MM.1S (cell line): Measurements from ENCODE around the gene SLC7A1.

ENCODE experiments used
- DNase-seq: peaks from one replicate; pipeline ENCODE4 v3.0.0-alpha.2; 2015
- H2AFZ ChIP-seq: fragments of 300-600 bp; sonication (generic); 2 replicates; pipeline ENCODE4 v1.6.0; 2016; ENCODE audit warnings: antibody characterized with exemption, low read length
- H3F3A ChIP-seq: fragments of 300-600 bp; sonication (generic); 2 replicates; pipeline ENCODE4 v1.6.1; 2016; ENCODE audit warnings: mild to moderate bottlenecking, antibody characterized with exemption, low read length, moderate library complexity, mixed read lengths; ENCODE audit not compliant: insufficient read depth
- H3K27ac ChIP-seq: fragments of 300-600 bp; sonication (generic); 2 replicates; pipeline ENCODE4 v1.5.1; 2016; ENCODE audit warnings: mild to moderate bottlenecking, low read length
- H3K27me3 ChIP-seq: fragments of 300-600 bp; sonication (generic); replicated peaks from 2 replicates; pipeline ENCODE4 v1.6.0; 2016; ENCODE audit warnings: low read length; ENCODE audit not compliant: insufficient read depth
- H3K36me3 ChIP-seq: fragments of 300-600 bp; sonication (generic); replicated peaks from 2 replicates; pipeline ENCODE4 v1.6.1; 2016; ENCODE audit warnings: mild to moderate bottlenecking, low read length, mixed read lengths; ENCODE audit not compliant: insufficient read depth
- H3K4me1 ChIP-seq: fragments of 300-600 bp; sonication (generic); 2 replicates; pipeline ENCODE4 v1.6.1; 2016; ENCODE audit warnings: low read length, mixed read lengths
- H3K4me2 ChIP-seq: fragments of 300-600 bp; sonication (generic); 2 replicates; pipeline ENCODE4 v1.6.0; 2016; ENCODE audit warnings: low read depth, low read length
- H3K4me3 ChIP-seq: fragments of 300-600 bp; sonication (generic); 2 replicates; pipeline ENCODE4 v1.5.1; 2016; ENCODE audit warnings: low read length, mixed read lengths
- H3K79me2 ChIP-seq: fragments of 300-600 bp; sonication (generic); 2 replicates; pipeline ENCODE4 v1.6.1; 2016; ENCODE audit warnings: mixed run types, low read length, mixed read lengths
- H3K9ac ChIP-seq: fragments of 300-600 bp; sonication (generic); 2 replicates; pipeline ENCODE4 v1.6.1; 2016; ENCODE audit warnings: low read length, mixed read lengths
- H3K9me2 ChIP-seq: fragments of 300-600 bp; sonication (generic); replicated peaks from 2 replicates; pipeline ENCODE4 v1.6.1; 2016; ENCODE audit warnings: mild to moderate bottlenecking, low read length, mixed read lengths; ENCODE audit not compliant: insufficient read depth
- H3K9me3 ChIP-seq: fragments of 300-600 bp; sonication (generic); replicated peaks from 2 replicates; pipeline ENCODE4 v1.6.1; 2016; ENCODE audit warnings: mild to moderate bottlenecking, low read length, mixed read lengths; ENCODE audit not compliant: insufficient read depth
- H4K20me1 ChIP-seq: fragments of 300-600 bp; sonication (generic); 2 replicates; pipeline ENCODE4 v1.6.1; 2016; ENCODE audit warnings: mild to moderate bottlenecking, low read length, moderate library complexity, mixed read lengths; ENCODE audit not compliant: insufficient read depth
- EZH2 ChIP-seq: fragments of 300-600 bp; sonication (generic); optimal IDR thresholded peaks from 2 replicates; pipeline ENCODE3; 2017; ENCODE audit warnings: low read depth, mild to moderate bottlenecking, antibody characterized with exemption, low read length, mixed read lengths
- EZH2phosphoT487 ChIP-seq: fragments of 300-600 bp; sonication (generic); IDR thresholded peaks from 2 replicates; pipeline ENCODE4 v1.6.1; 2018; ENCODE audit warnings: antibody characterized with exemption, low read length
- TF ChIP-seq, protein P1 (sequence below): fragments of 300-600 bp; sonication (generic); IDR thresholded peaks from 2 replicates; pipeline ENCODE4 v1.5.1; 2016; ENCODE audit warnings: antibody characterized with exemption, low read length, mixed read lengths

Gene SLC7A1

DNA sequence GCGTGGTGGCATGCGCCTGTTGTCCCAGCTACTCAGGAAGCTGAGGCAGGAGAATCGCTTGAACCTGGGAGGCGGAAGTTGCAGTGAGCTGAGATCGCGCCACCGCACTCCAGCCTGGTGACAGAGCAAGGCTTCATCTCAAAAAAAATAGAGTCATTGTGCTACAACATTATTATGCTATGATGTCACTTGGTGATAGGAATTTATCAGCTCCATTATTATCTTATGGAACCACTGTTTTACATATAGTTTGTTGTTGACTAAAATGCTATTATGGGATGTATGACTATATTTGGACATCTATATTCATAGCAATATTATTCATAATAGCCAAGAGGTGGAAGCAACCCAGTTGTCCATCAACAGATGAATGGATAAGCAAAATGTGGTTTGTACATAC, 26.4 kb upstream of the SLC7A1 start:
- Histone ChIP-seq H2AFZ (no peak overlapping the region), H3K27me3 (no peaks in the 10 kb centered on the region), H3K4me2 (no peak overlapping the region), H3K4me1 (no peaks in the 10 kb centered on the region), H3F3A (no peaks in the 10 kb centered on the region), H3K36me3 (no peaks in the 10 kb centered on the region), H3K27ac (no peak overlapping the region), H3K4me3 (no peak overlapping the region), H4K20me1 (no peaks in the 10 kb centered on the region), H3K9ac (no peak overlapping the region), H3K9me3 (no peaks in the 10 kb centered on the region), H3K79me2 (no peaks in the 10 kb centered on the region), H3K9me2 (no peaks in the 10 kb centered on the region)
- no peak for TF ChIP-seq EZH2phosphoT487
- TF ChIP-seq, protein P1, sequence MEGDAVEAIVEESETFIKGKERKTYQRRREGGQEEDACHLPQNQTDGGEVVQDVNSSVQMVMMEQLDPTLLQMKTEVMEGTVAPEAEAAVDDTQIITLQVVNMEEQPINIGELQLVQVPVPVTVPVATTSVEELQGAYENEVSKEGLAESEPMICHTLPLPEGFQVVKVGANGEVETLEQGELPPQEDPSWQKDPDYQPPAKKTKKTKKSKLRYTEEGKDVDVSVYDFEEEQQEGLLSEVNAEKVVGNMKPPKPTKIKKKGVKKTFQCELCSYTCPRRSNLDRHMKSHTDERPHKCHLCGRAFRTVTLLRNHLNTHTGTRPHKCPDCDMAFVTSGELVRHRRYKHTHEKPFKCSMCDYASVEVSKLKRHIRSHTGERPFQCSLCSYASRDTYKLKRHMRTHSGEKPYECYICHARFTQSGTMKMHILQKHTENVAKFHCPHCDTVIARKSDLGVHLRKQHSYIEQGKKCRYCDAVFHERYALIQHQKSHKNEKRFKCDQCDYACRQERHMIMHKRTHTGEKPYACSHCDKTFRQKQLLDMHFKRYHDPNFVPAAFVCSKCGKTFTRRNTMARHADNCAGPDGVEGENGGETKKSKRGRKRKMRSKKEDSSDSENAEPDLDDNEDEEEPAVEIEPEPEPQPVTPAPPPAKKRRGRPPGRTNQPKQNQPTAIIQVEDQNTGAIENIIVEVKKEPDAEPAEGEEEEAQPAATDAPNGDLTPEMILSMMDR, result no peak
- TF ChIP-seq EZH2, result no peak
- no peak for DNase-seq

DNA sequence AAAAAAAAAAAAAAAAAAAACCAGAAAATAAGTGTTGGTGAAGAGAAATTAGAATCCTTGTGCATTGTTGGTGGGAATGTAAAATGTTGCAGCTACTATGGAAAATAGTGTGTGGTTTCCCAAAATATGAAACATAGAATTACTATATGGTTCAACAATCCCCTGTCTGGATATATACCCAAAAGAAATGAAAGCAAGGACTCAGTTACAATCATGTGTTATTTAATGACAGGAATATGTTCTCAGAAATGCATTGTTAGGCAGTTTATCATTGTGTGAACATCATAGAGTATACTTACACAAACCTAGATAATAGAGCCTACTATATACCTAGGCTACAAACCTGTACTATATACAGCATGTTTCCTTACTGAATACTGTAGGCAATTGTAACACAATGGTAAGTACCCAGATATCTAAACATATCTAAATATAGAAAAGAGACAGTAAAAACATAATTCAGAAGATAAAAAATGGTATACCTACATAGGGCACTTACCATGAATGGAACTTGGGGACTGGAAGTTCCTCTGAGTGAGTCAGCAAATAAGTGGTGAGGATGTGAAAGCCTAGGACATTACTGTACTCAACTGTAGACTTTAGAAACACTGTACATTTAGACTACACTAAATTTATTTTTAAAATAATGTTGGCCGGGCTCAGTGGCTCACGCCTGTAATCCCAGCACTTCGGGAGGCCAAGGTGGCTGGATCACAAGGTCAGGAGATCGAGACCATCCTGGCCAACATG, 25.7 kb upstream of the SLC7A1 start:
- Histone ChIP-seq H3K4me1 (no peaks in the 10 kb centered on the region), H3K27ac (no peak overlapping the region), H3K79me2 (no peaks in the 10 kb centered on the region), H3K27me3 (no peaks in the 10 kb centered on the region), H2AFZ (no peak overlapping the region), H3K9me3 (no peaks in the 10 kb centered on the region), H3K4me2 (no peak overlapping the region), H3K4me3 (no peak overlapping the region), H3K9me2 (no peaks in the 10 kb centered on the region), H4K20me1 (no peaks in the 10 kb centered on the region), H3F3A (no peaks in the 10 kb centered on the region), H3K9ac (no peak overlapping the region), H3K36me3 (no peaks in the 10 kb centered on the region)
- DNase-seq, result no peak
- no peak for TF ChIP-seq EZH2phosphoT487
- TF ChIP-seq, protein P1, result no peak
- TF ChIP-seq EZH2, result no peak

DNA sequence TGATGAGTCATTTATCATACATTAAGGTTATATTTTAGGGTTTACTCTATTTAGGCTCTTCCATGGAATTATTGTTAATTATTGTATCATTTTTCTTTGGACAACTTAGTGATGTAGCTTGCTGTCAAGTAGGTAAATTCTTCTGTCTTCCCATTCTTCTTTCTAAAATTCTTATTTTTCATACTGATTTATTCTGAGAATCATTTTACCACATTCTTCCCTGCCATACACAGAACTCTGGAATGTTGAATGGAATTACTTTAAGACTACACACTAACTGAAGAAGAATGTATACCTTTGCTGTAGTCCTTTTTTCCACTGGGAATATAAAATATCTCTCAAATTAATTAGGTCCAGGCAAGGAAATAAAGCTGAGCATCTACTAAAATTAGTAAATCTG, 24.5 kb upstream of the SLC7A1 start:
- Histone ChIP-seq H3K9me2 (no peaks in the 10 kb centered on the region), H3K4me2 (no peak overlapping the region), H3K36me3 (no peaks in the 10 kb centered on the region), H3K4me3 (no peak overlapping the region), H3K27ac (no peak overlapping the region), H3K9me3 (no peaks in the 10 kb centered on the region), H3K79me2 (no peaks in the 10 kb centered on the region), H2AFZ (no peak overlapping the region), H3K9ac (no peak overlapping the region), H3K27me3 (no peaks in the 10 kb centered on the region), H4K20me1 (no peaks in the 10 kb centered on the region), H3K4me1 (no peaks in the 10 kb centered on the region), H3F3A (no peaks in the 10 kb centered on the region)
- no peak for DNase-seq
- TF ChIP-seq EZH2 (no peak), EZH2phosphoT487 (no peak)
- TF ChIP-seq, protein P1, result no peak
